Stomach (tissue), 9 donors: ENCODE results near the gene ALG9. TPM values are rescaled to one million over a fixed set of nuclear protein-coding genes. Genes with fewer than 3 reads are reported as not detected.
A peak's percentile ranks its signal among the peaks of the same experiment; 100 is the strongest.

Source experiments
- DNase-seq, 2 donors: peaks; one replicate each; pipeline versions ENCODE4 v3.0.0 to v3.0.0-alpha.2; 2013 to 2019
- H3K27ac ChIP-seq, 5 donors: fragments of 200-600 bp in 4 of 5; sonication (generic) in 4 of 5; one replicate each; pipeline ENCODE4 v1.5.1; 2013 to 2019; ENCODE audit warnings: mild to moderate bottlenecking in 1 of 5, moderate library complexity in 1 of 5
- H3K27me3 ChIP-seq, 3 donors: fragments of 200-600 bp; sonication (generic); one replicate each; pipeline ENCODE4 v1.5.1; 2017 to 2019; ENCODE audit warnings: mixed run types in 1 of 3
- H3K36me3 ChIP-seq, 4 donors: fragments of 200-600 bp; sonication (generic); 1 replicate in 3 of 4; 2 replicates in 1 of 4; pipeline ENCODE4 v1.5.1; 2016 to 2019
- H3K4me1 ChIP-seq, 4 donors: fragments of 200-600 bp; sonication (generic); one replicate each; pipeline ENCODE4 v1.5.1; 2016 to 2019
- H3K4me3 ChIP-seq, 4 donors: fragments of 200-600 bp; sonication (generic) in 3 of 4; one replicate each; pipeline ENCODE4 v1.5.1; 2016 to 2019; ENCODE audit warnings: mild to moderate bottlenecking in 1 of 4
- H3K9me3 ChIP-seq, 4 donors: fragments of 200-600 bp; sonication (generic); one replicate each; pipeline ENCODE4 v1.5.1; 2016 to 2019
- CTCF ChIP-seq, 7 experiments: fragments of 450-650 bp in 4 of 7; fragments of 200-600 bp in 3 of 7; sonication (generic) in 3 of 7; IDR thresholded peaks; one replicate each; pipeline ENCODE4 v1.5.1; 2016 to 2019; ENCODE audit warnings: antibody characterized with exemption in 7 of 7, control low read depth in 2 of 7, mild to moderate bottlenecking in 1 of 7
- EP300 ChIP-seq: sonication (generic); formaldehyde crosslinking; IDR thresholded peaks from one replicate; pipeline ENCODE4 v1.6.1; 2017; ENCODE audit warnings: antibody characterized with exemption
- POLR2A ChIP-seq, 4 donors: fragments of 450-650 bp; IDR thresholded peaks; one replicate each; pipeline ENCODE4 v1.6.1; 2016; ENCODE audit warnings: antibody characterized with exemption in 4 of 4, control low read depth in 2 of 4, mild to moderate bottlenecking in 1 of 4, moderate library complexity in 1 of 4
- POLR2AphosphoS5 ChIP-seq, 3 donors: sonication (generic); formaldehyde crosslinking; IDR thresholded peaks; one replicate each; pipeline ENCODE4 v1.6.1; 2016; ENCODE audit warnings: antibody characterized with exemption in 3 of 3
- WGBS, 5 donors: extraction: QIAGEN DNeasy Blood & Tissue Kit in 3 of 5; methylation state at CpG; one replicate each; pipeline versions ENCODE4 v1.1.5 to v1.1.7; 2013 to 2018; 5-methylcytosine and 5-hydroxymethylcytosine counted together
- intact Hi-C: fragments of 100-400 bp; cut with DNase I; formaldehyde crosslinking; loops from one replicate; pipeline ENCODE4 v1.15.1; 2023; ENCODE audit warnings: low total_unique reads
- polyA plus RNA-seq, 3 donors: library from polyadenylated mRNA; stranded (reverse); fragments of 200-250 nt; gene quantifications; one replicate each; pipeline ENCODE4 v1.2.3, GENCODE V29; 2013
- total RNA-seq, 5 donors: library from RNA; depleted of rRNA; stranded (reverse); fragments of >200 nt; gene quantifications; one replicate each; pipeline versions ENCODE4 v1.1.0 to v1.2.3, GENCODE V29; 2014 to 2016
- donor health status: healthy with polysubstance abuse.
- donor health status: Bipolar disorder and iron deficiency.
- donor health status: healthy.

ALG9 gene
- total and polyA plus RNA-seq, 8 donors, result 11.9 to 53.7 (median 25.5) TPM

- WGBS, 5 donors, result 61 to 73% (median 67%) methylated on average over 4 of the region's 4 CpGs
- TF ChIP-seq CTCF (IDR thresholded peaks at IDR 0.05) (no peak), POLR2A (IDR thresholded peaks at IDR 0.05) (no peak), POLR2AphosphoS5 (IDR thresholded peaks at IDR 0.05) (no peak), EP300 (no peak)
- intact Hi-C loops, result no loop called here
These were observed 100.7 kb downstream of the ALG9 start for GRCh38 chr11:111770581-111771134.

GRCh38 chr11:111766834-111767142 lies 104.6 kb downstream of the ALG9 start:
- intact Hi-C loops, result no loop called here
- H3K27me3 ChIP-seq, result no peaks in the 10 kb centered on the region
- peak overlapping the region; percentile 89 to 98 (median 93) for H3K4me3 ChIP-seq
- H3K36me3 ChIP-seq, result peaks cover 19 to 25% (median 22%) of the 10 kb centered on the region in 4 donors
- TF ChIP-seq CTCF (IDR thresholded peaks at IDR 0.05) (no peak), POLR2AphosphoS5 (IDR thresholded peaks at IDR 0.05) (no peak), POLR2A (IDR thresholded peaks at IDR 0.05) (no peak), EP300 (no peak)
- H3K4me1 ChIP-seq, result peaks cover 9 to 49% (median 30%) of the 10 kb centered on the region in 4 donors
- H3K27ac ChIP-seq, result peak overlapping the region; percentile 84 to 94 (median 91)
- WGBS, 5 donors, result 1 to 5% (median 3%) methylated on average over 7 of the region's 7 CpGs
- no peaks in the 10 kb centered on the region for H3K9me3 ChIP-seq
- DNase-seq, result no peak

More at GRCh38 chr11:111770581-111771134, 100.7 kb downstream of the ALG9 start:
- no peak overlapping the region for H3K27ac ChIP-seq
- no peaks in the 10 kb centered on the region for H3K27me3 ChIP-seq
- peaks cover 10 to 32% (median 22%) of the 10 kb centered on the region in 4 donors for H3K4me1 ChIP-seq
- H3K36me3 ChIP-seq, result no peaks in the 10 kb centered on the region
- no peaks in the 10 kb centered on the region for H3K9me3 ChIP-seq
- H3K4me3 ChIP-seq, result no peak overlapping the region
- DNase-seq, result no peak

- intact Hi-C loops, result no loop called here
- Histone ChIP-seq H3K4me1 (peaks cover 9 to 50% (median 30%) of the 10 kb centered on the region in 4 donors), H3K36me3 (peaks cover 22 to 31% (median 27%) of the 10 kb centered on the region in 4 donors), H3K9me3 (no peaks in the 10 kb centered on the region), H3K4me3 (peak within 1 kb of the TSS; percentile 89 to 98 (median 93)), H3K27me3 (no peaks in the 10 kb centered on the region), H3K27ac (peak within 1 kb of the TSS; percentile 84 to 94 (median 91))
- DNase-seq, result peak; percentile 77 to 94
- peak in 2 of 4 donors; percentile 7 to 8 for TF ChIP-seq POLR2A (IDR thresholded peaks at IDR 0.05)
- no peak for TF ChIP-seq CTCF (IDR thresholded peaks at IDR 0.05)
- peak in 1 of 3 donors; percentile 55 for TF ChIP-seq POLR2AphosphoS5 (IDR thresholded peaks at IDR 0.05)
- 0 to 1% (median 1%) methylated on average over 45 to 61 of the region's 61 CpGs for WGBS, 5 donors
These were observed 105.2 kb downstream of the ALG9 start, which contains the start of gene PPP2R1B for GRCh38 chr11:111765984-111766833. PPP2R1B (minus strand) TSS chr11:111766389; CDS start chr11:111766361, 28 bp downstream.

DNA sequence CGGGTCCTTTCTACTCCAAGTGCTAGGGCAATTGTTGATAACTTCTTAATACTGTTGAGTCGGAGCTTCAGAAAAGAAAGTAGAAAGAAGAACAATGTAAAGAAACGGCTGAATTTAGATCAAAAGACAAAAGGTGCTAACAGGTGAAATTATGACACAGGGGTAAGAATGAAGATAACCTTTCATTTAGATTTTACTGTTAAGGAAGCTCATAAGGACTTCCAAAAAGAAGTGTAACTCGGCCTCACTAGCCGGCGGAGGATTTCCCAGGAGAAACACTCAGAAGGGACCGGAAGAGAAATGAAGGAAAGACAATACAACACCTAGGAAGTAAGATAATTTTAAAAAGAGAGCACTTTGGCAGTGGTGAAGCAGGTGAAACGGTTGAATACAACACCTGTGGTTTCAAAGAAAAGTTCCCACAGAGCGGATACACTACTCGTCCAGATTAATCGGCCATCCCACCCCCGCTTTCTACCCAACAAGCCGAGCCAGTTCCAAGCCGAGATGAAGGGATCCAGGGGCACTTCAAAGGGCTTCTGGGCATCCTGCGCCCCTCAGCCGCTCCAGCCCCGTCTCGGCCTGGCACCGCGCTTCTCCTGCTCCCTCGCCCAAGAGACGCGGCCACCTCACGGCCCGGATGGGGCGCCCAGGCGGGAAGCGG lies 105.9 kb downstream of the ALG9 start:
- Histone ChIP-seq H3K4me1 (peaks cover 9 to 50% (median 30%) of the 10 kb centered on the region in 4 donors), H3K4me3 (peak overlapping the region; percentile 89 to 98 (median 93)), H3K36me3 (peaks cover 28 to 38% (median 35%) of the 10 kb centered on the region in 4 donors), H3K9me3 (no peaks in the 10 kb centered on the region), H3K27me3 (no peaks in the 10 kb centered on the region), H3K27ac (peak overlapping the region; percentile 84 to 94 (median 91))
- TF ChIP-seq POLR2A (IDR thresholded peaks at IDR 0.05) (no peak), EP300 (no peak), CTCF (IDR thresholded peaks at IDR 0.05) (no peak), POLR2AphosphoS5 (IDR thresholded peaks at IDR 0.05) (no peak)
- peak in 1 of 2 donors; percentile 10 for DNase-seq
- intact Hi-C loops, result no loop called here
- 0 to 2% (median 1%) methylated on average over 20 to 28 of the region's 28 CpGs for WGBS, 5 donors
